ENCODE results near the gene YBEY. TPM values are rescaled to one million over a fixed set of nuclear protein-coding genes. Genes with fewer than 3 reads are reported as not detected.

Gene YBEY
- total and polyA plus RNA-seq, 12 donors = 4.0 to 46.0 (median 16.5) TPM

GRCh38 chr21:46264690-46265144 is 21.4 kb upstream of the YBEY start:
- TF ChIP-seq CTCF (IDR thresholded peaks at IDR 0.05) (no peak), POLR2A (IDR thresholded peaks at IDR 0.05) (no peak)
- intact Hi-C loops (cut with DNase I) = no loop called here
- 80 to 95% (median 90%) methylated on average over 4 to 13 of the region's 13 CpGs for WGBS, 4 donors
- H3K9me3 ChIP-seq (replicated peaks in 1 of 3) = no peaks in the 10 kb centered on the region
- peaks cover 0 to 92% of the 10 kb centered on the region in 2 donors for H3K36me3 ChIP-seq (replicated peaks in 1 of 2)
- DNase-seq = no peak
- H3K27me3 ChIP-seq = no peaks in the 10 kb centered on the region
- no peaks in the 10 kb centered on the region for H3K4me1 ChIP-seq (replicated peaks in 1 of 2)
- no peak overlapping the region for H3K4me3 ChIP-seq
- no peak overlapping the region for H3K27ac ChIP-seq

DNA sequence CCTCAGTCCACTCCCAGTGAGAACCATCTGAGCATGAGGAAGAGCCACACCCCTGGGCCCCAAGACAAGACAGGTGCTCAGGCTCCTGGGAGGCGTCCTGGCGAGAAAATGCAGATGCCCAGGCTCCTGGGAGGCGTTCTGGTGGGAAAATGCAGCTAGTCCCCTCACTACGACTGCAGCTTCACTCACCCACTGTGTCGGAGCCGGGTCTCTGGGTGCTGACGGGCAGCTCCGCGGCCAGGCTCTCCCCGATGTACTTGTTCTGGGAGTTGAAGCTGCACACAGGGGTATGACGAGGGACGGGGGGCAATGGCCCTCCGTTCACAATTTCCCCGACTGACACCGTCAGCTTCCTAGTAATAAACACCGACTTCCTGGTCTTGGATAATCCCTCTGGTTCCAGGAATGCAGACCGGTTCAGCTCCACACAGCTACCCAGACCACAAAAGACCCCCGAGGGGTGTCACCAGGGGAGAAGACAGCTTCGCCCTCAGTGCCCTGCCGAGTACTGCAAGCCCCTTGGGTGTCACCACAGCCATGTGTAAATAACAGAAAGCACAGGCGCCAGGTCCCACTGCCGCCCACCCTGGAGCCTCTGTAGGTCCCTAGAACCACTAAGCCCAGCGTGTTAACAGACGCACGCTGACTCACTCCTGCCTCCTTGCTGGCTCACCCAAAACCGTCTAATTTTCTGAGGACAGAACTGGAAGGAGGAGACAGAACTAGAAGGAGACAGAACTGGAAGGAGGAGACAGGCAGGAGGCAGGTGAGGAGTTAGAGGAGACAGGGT is 20.2 kb upstream of the YBEY start:
- no peak for TF ChIP-seq CTCF (IDR thresholded peaks at IDR 0.05)
- TF ChIP-seq POLR2A (IDR thresholded peaks at IDR 0.05) = no peak

DNA sequence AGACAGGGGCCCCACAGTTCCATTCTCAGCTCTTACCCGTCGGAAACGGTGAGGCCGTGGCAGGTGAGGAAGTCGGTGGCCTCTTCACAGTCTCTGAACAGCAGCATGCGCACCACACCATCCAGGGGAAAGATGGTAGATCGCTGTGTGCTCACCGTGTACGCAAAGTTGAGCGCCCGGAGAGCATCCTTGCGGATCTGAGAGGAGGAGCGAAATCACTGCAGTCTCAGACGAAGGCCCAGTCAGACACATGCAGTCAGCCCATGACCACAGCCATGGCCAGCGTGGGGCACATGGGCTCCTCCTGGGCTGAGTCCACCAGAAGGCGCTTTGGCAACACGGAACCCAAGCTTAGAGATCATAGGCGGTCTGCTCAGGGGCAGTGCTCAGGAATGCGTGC is 19.2 kb upstream of the YBEY start:
- TF ChIP-seq CTCF (IDR thresholded peaks at IDR 0.05) = no peak

More for the DNA sequence above, 20.2 kb upstream of the YBEY start:
- H3K27me3 ChIP-seq = no peaks in the 10 kb centered on the region
- H3K27ac ChIP-seq = no peak overlapping the region
- no peak for DNase-seq
- H3K4me1 ChIP-seq (replicated peaks in 1 of 2) = no peaks in the 10 kb centered on the region
- no peak overlapping the region for H3K4me3 ChIP-seq
- intact Hi-C loops (cut with DNase I) = no loop called here
- 82 to 90% (median 88%) methylated on average over 22 to 26 of the region's 26 CpGs for WGBS, 4 donors
- peaks cover 0 to 92% of the 10 kb centered on the region in 2 donors for H3K36me3 ChIP-seq (replicated peaks in 1 of 2)
- H3K9me3 ChIP-seq (replicated peaks in 1 of 3) = no peaks in the 10 kb centered on the region

GRCh38 chr21:46268371-46268770 is 17.8 kb upstream of the YBEY start:
- Histone ChIP-seq H3K36me3 (replicated peaks in 1 of 2) (peaks cover 0 to 98% of the 10 kb centered on the region in 2 donors), H3K27me3 (no peaks in the 10 kb centered on the region), H3K27ac (no peak overlapping the region), H3K4me1 (replicated peaks in 1 of 2) (no peaks in the 10 kb centered on the region), H3K4me3 (no peak overlapping the region), H3K9me3 (replicated peaks in 1 of 3) (no peaks in the 10 kb centered on the region)
- TF ChIP-seq CTCF (IDR thresholded peaks at IDR 0.05) (no peak), POLR2A (IDR thresholded peaks at IDR 0.05) (no peak)
- 88 to 94% (median 91%) methylated on average over 13 of the region's 13 CpGs for WGBS, 4 donors
- intact Hi-C loops (cut with DNase I) = no loop called here
- DNase-seq = no peak

More for the DNA sequence above, 19.2 kb upstream of the YBEY start:
- Histone ChIP-seq H3K27ac (no peak overlapping the region), H3K9me3 (replicated peaks in 1 of 3) (no peaks in the 10 kb centered on the region), H3K27me3 (no peaks in the 10 kb centered on the region), H3K4me3 (no peak overlapping the region), H3K36me3 (replicated peaks in 1 of 2) (peaks cover 0 to 92% of the 10 kb centered on the region in 2 donors), H3K4me1 (replicated peaks in 1 of 2) (no peaks in the 10 kb centered on the region)
- WGBS, 4 donors = 90 to 95% (median 94%) methylated on average over 19 of the region's 19 CpGs
- intact Hi-C loops (cut with DNase I) = no loop called here
- DNase-seq = no peak
